Activated naive CD8-positive, alpha-beta T cell treated with anti-CD3 and anti-CD28 coated beads, Interleukin-2, amount 50 U/mL, for 24 hours (primary cell): ENCODE data around the gene NT5C2.

Experiments
- ATAC-seq: fragments of 150-1000 bp; cut with Tn5 transposase; one replicate; pipeline ENCODE4 v1.10.0; 2021
- DNase-seq: peaks from one replicate; pipeline ENCODE4 v3.0.0; 2021
- H3K27ac Mint-ChIP-seq: one replicate; pipeline ENCODE4 v1.8.0; 2021; ENCODE audit warnings: mild to moderate bottlenecking, mixed read lengths
- H3K27me3 Mint-ChIP-seq: one replicate; pipeline ENCODE4 v1.8.0; 2021; ENCODE audit warnings: mixed read lengths
- H3K36me3 Mint-ChIP-seq: one replicate; pipeline ENCODE4 v1.8.0; 2021; ENCODE audit warnings: low read depth, mixed read lengths
- H3K4me1 Mint-ChIP-seq: one replicate; pipeline ENCODE4 v1.8.0; 2021; ENCODE audit warnings: mixed read lengths
- H3K4me3 Mint-ChIP-seq: one replicate; pipeline ENCODE4 v1.8.0; 2021; ENCODE audit warnings: mild to moderate bottlenecking, moderate library complexity, mixed read lengths
- H3K9me3 Mint-ChIP-seq: one replicate; pipeline ENCODE4 v1.8.0; 2021; ENCODE audit warnings: mixed read lengths

NT5C2 gene

DNA sequence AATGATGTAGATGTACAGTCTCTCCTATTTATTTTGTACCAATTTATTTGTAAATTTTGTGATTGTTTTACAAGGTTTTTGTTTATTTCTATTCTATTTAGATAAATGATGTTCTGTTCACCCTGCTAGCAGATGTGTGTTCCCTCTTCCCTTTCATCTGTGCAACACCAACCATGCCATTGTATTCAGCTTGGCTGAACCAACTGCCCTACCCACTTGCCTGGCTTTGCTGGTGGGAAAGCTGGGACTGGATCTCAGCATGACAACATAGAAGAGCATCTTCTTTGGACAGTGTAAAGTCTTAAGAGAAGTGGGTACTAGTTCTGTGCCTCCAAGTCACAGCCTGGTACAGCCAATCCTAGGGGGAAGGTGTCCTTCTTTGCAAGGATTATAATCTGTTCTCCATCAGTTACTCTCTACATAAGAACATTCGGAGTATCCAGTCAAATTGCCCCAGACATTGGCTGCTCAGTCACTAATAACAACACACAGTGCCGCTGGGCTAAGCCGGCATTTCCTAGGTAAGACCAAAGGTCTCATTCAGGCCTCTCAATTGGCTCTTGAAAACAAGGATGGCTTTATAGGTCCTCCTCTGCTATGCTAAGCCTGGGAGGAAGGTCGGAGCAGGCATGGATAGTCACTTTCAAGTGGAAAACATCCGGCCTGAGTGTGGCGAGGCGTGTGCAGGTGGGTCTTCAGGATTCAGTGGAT is 109.7 kb downstream of the NT5C2 start:
- H3K4me3 Mint-ChIP-seq, result no peak overlapping the region
- H3K27ac Mint-ChIP-seq, result no peak overlapping the region
- H3K9me3 Mint-ChIP-seq, result no peaks in the 10 kb centered on the region
- no peaks in the 10 kb centered on the region for H3K27me3 Mint-ChIP-seq
- H3K36me3 Mint-ChIP-seq, result peaks cover 12% of the 10 kb centered on the region
- DNase-seq (no peak), ATAC-seq (no peak)
- H3K4me1 Mint-ChIP-seq, result no peaks in the 10 kb centered on the region

GRCh38 chr10:103082683-103083082 is 110.4 kb downstream of the NT5C2 start:
- DNase-seq (no peak), ATAC-seq (no peak)
- Mint-ChIP-seq H3K27ac (no peak overlapping the region), H3K36me3 (peaks cover 10% of the 10 kb centered on the region), H3K4me3 (no peak overlapping the region), H3K9me3 (no peaks in the 10 kb centered on the region), H3K27me3 (no peaks in the 10 kb centered on the region), H3K4me1 (no peaks in the 10 kb centered on the region)

GRCh38 chr10:103080891-103081581 is 112.0 kb downstream of the NT5C2 start:
- ATAC-seq, result peak; percentile 50
- H3K36me3 Mint-ChIP-seq, result peaks cover 10% of the 10 kb centered on the region
- H3K27ac Mint-ChIP-seq, result no peak overlapping the region
- H3K4me3 Mint-ChIP-seq, result no peak overlapping the region
- no peaks in the 10 kb centered on the region for H3K4me1 Mint-ChIP-seq
- H3K27me3 Mint-ChIP-seq, result no peaks in the 10 kb centered on the region
- no peaks in the 10 kb centered on the region for H3K9me3 Mint-ChIP-seq
- no peak for DNase-seq

DNA sequence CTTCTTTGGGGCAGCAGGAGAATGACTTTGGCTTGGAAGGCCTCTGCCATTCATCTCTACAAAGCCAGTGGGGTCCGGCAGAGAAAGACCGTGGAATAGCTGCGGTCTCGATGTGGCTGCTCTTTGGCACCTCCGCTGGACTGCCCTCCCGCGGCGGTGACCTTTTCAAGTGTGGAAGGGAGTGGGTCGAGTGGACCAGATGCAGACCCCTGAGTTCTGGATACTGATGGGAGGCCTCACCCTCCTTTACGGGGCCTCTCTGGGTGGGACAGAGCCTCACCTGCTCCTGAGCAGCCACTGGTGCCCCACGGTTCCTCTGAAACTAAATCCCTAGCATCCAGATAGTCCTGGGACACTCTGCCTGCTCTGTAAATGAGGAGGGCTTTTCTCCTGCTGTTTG is 113.1 kb downstream of the NT5C2 start:
- no peak for DNase-seq
- no peak for ATAC-seq
- Mint-ChIP-seq H3K27ac (no peak overlapping the region), H3K4me3 (no peak overlapping the region), H3K9me3 (no peaks in the 10 kb centered on the region), H3K27me3 (no peaks in the 10 kb centered on the region), H3K36me3 (peaks cover 9% of the 10 kb centered on the region), H3K4me1 (no peaks in the 10 kb centered on the region)

- no peak for ATAC-seq
- no peaks in the 10 kb centered on the region for H3K9me3 Mint-ChIP-seq
- H3K4me1 Mint-ChIP-seq, result no peaks in the 10 kb centered on the region
- H3K4me3 Mint-ChIP-seq, result no peak overlapping the region
- H3K36me3 Mint-ChIP-seq, result peaks cover 9% of the 10 kb centered on the region
- DNase-seq, result no peak
- H3K27me3 Mint-ChIP-seq, result no peaks in the 10 kb centered on the region
- no peak overlapping the region for H3K27ac Mint-ChIP-seq
Measured at GRCh38 chr10:103079100-103079499, 114.0 kb downstream of the NT5C2 start.

- H3K27ac Mint-ChIP-seq, result peak overlapping the region; percentile 17
- H3K4me1 Mint-ChIP-seq, result no peaks in the 10 kb centered on the region
- DNase-seq (no peak), ATAC-seq (no peak)
- peaks cover 9% of the 10 kb centered on the region for H3K36me3 Mint-ChIP-seq
- no peaks in the 10 kb centered on the region for H3K27me3 Mint-ChIP-seq
- H3K9me3 Mint-ChIP-seq, result no peaks in the 10 kb centered on the region
- no peak overlapping the region for H3K4me3 Mint-ChIP-seq
Measured at GRCh38 chr10:103078676-103079075, 114.4 kb downstream of the NT5C2 start.

- H3K9me3 Mint-ChIP-seq, result no peaks in the 10 kb centered on the region
- H3K27me3 Mint-ChIP-seq, result no peaks in the 10 kb centered on the region
- H3K4me3 Mint-ChIP-seq, result no peak overlapping the region
- peaks cover 9% of the 10 kb centered on the region for H3K36me3 Mint-ChIP-seq
- no peaks in the 10 kb centered on the region for H3K4me1 Mint-ChIP-seq
- no peak for DNase-seq
- H3K27ac Mint-ChIP-seq, result peak overlapping the region; percentile 17
- ATAC-seq, result no peak
Measured at GRCh38 chr10:103078309-103078615, 114.8 kb downstream of the NT5C2 start.

DNA sequence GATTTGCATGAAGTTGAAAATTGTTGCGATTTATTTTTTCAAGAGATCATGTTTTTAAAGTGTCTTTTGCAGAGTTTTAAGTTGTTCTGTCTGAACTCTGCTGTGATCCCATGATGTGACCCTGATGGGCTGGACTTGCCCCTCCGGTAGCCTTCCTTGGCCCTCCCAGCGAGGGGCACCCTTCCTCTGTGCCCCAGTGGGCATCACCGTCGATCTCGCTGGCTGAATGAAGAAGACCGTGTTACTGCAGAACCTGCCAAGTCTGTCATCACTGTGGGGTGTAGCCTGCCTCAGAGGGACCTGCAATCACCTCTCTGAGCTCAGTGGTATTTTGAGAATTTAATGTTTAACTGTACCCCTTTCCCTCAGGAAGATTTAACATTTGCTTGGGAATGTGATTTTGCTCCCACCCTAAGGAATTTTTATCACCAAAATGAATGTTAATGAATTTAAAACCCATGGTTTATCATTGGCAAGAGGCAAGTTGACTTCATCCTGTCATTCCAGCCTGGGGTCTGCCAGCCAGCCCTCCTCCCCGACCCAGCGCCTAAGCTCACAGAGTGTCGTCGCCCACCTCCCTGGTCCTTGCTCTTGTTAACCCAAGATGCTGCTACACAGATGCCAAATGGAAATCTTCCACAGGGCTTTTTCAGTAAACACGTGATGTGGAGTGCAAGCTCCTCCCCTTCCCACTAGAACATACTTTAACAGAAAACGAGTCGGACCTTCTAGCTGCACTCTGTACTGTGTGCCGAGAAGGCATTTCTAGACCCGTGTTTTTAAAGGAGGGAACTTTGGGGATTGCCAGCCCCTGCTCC is 115.4 kb downstream of the NT5C2 start:
- Mint-ChIP-seq H3K4me1 (no peaks in the 10 kb centered on the region), H3K27me3 (no peaks in the 10 kb centered on the region), H3K36me3 (peaks cover 6% of the 10 kb centered on the region), H3K9me3 (no peaks in the 10 kb centered on the region), H3K27ac (no peak overlapping the region), H3K4me3 (no peak overlapping the region)
- ATAC-seq, result no peak
- no peak for DNase-seq

GRCh38 chr10:103077020-103077419 is 116.1 kb downstream of the NT5C2 start:
- ATAC-seq (no peak), DNase-seq (no peak)
- H3K4me3 Mint-ChIP-seq, result no peak overlapping the region
- H3K9me3 Mint-ChIP-seq, result no peaks in the 10 kb centered on the region
- no peak overlapping the region for H3K27ac Mint-ChIP-seq
- H3K36me3 Mint-ChIP-seq, result peaks cover 6% of the 10 kb centered on the region
- no peaks in the 10 kb centered on the region for H3K4me1 Mint-ChIP-seq
- no peaks in the 10 kb centered on the region for H3K27me3 Mint-ChIP-seq

DNA sequence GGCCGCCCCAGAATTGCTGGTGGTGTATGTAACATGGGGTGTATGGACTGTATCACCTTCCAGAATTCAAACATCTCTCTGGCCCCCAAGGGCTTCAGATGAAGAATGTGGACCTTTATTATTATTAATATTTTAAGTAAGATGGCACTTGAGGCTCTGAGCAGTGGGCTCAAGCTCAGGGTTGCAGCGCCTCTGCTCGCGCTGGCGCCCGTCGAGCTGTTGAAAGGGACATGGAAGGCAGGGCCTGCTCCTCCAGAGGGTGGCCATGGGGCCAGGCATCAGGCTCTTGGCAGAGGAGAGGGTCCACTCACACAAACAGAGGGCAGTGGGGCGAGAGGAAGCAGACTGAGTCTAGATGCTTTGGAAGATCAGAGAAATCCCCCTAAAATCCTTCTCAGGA is 120.2 kb downstream of the NT5C2 start:
- H3K36me3 Mint-ChIP-seq, result peaks cover 5% of the 10 kb centered on the region
- DNase-seq (no peak), ATAC-seq (no peak)
- peaks cover 21% of the 10 kb centered on the region for H3K4me1 Mint-ChIP-seq
- no peak overlapping the region for H3K27ac Mint-ChIP-seq
- H3K27me3 Mint-ChIP-seq, result no peaks in the 10 kb centered on the region
- no peak overlapping the region for H3K4me3 Mint-ChIP-seq
- H3K9me3 Mint-ChIP-seq, result no peaks in the 10 kb centered on the region

GRCh38 chr10:103072276-103072675 is 120.8 kb downstream of the NT5C2 start:
- Mint-ChIP-seq H3K27ac (no peak overlapping the region), H3K27me3 (no peaks in the 10 kb centered on the region), H3K9me3 (no peaks in the 10 kb centered on the region), H3K36me3 (peaks cover 4% of the 10 kb centered on the region), H3K4me3 (no peak overlapping the region), H3K4me1 (peaks cover 21% of the 10 kb centered on the region)
- ATAC-seq (no peak), DNase-seq (no peak)

DNA sequence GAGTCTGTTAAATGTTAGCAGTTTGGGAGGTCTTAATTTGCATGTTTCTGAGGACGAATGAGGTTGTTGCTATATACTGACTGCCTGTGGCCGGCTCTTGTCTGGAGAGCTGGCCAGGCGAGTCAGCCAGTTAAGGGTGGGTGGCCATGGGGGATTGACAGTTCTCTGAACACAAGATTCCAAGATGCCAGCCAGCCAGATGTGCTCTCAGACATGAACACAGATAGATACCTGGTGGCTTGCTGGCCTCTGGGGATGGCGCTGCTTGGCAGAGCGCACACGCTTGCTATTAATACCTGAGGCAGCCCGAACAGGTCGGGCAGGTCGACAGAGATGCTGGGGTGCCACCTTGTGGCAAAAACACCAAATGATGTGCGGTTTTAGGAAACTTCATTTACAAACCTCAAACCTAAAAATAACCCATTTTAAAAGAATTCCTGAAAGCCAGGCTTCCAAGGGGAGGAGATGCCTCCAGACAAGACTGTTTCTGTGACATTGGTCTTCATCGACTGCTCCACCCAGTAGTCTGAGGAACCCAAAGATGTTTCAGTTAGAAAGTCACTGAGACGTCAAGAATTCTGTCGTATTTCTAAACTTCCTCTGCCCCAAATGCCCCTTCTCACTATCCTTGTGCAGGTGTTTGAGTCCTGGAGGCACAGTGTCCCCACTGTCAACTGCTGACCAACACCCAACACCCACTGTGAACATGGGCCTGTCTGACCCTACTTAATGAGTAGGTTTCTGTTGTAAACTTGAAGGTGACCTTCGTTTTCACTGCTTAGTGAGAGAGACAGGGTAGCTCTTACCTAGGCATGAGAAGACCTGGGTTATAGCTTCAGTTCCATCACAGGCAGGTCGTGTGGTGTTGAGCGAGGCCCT is 123.4 kb downstream of the NT5C2 start:
- H3K36me3 Mint-ChIP-seq, result no peaks in the 10 kb centered on the region
- DNase-seq (peak; percentile 68), ATAC-seq (peak; percentile 78)
- no peaks in the 10 kb centered on the region for H3K9me3 Mint-ChIP-seq
- peaks cover 21% of the 10 kb centered on the region for H3K4me1 Mint-ChIP-seq
- no peak overlapping the region for H3K27ac Mint-ChIP-seq
- H3K4me3 Mint-ChIP-seq, result no peak overlapping the region
- H3K27me3 Mint-ChIP-seq, result no peaks in the 10 kb centered on the region

- H3K27me3 Mint-ChIP-seq, result no peaks in the 10 kb centered on the region
- H3K27ac Mint-ChIP-seq, result no peak overlapping the region
- no peak for DNase-seq
- H3K4me3 Mint-ChIP-seq, result no peak overlapping the region
- H3K4me1 Mint-ChIP-seq, result peaks cover 21% of the 10 kb centered on the region
- no peaks in the 10 kb centered on the region for H3K36me3 Mint-ChIP-seq
- no peak for ATAC-seq
- no peaks in the 10 kb centered on the region for H3K9me3 Mint-ChIP-seq
Measured at GRCh38 chr10:103067956-103068355, 125.1 kb downstream of the NT5C2 start.

DNA sequence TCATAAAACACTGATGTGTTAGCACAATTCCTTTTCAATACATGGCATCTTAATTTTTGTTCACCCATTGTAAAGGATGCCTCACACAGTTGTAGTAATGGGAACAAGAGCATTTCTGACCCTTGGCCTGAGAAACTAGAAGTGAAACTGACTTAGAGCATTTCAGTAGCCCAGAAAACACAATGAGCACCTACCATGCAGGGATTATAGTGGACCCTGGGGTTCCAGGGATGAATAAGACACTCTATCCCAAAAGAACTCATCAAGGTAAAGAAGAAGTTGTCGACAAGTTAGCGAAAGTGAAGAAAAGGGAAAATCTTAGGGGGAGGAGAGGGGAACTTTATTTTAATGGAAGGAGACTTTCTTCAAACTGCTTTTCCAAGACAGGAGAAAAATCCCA is 125.6 kb downstream of the NT5C2 start:
- no peak for DNase-seq
- no peak for ATAC-seq
- no peak overlapping the region for H3K4me3 Mint-ChIP-seq
- H3K36me3 Mint-ChIP-seq, result no peaks in the 10 kb centered on the region
- peaks cover 21% of the 10 kb centered on the region for H3K4me1 Mint-ChIP-seq
- H3K9me3 Mint-ChIP-seq, result no peaks in the 10 kb centered on the region
- H3K27ac Mint-ChIP-seq, result no peak overlapping the region
- H3K27me3 Mint-ChIP-seq, result no peaks in the 10 kb centered on the region
